ENCODE results near the gene SLAMF1. TPM values are rescaled to one million over a fixed set of nuclear protein-coding genes. Genes with fewer than 3 reads are reported as not detected.
A peak's percentile ranks its signal among the peaks of the same experiment; 100 is the strongest.

Gene SLAMF1
- total RNA-seq, 1 experiment from 2014 or later = 0.30 TPM

GRCh38 chr1:160580221-160580812 lies 66.5 kb downstream of the SLAMF1 start:
- no peak for DNase-seq
- Histone ChIP-seq H3K9me3 (ENCODE audit: low read length) (no peaks in the 10 kb centered on the region), H3K9me2 (replicated peaks; ENCODE audit: insufficient read depth, low read length) (no peaks in the 10 kb centered on the region), H4K20me1 (ENCODE audit: insufficient read depth, low read depth, low read length) (no peaks in the 10 kb centered on the region), H3K4me1 (ENCODE audit: low read length) (peaks cover 51% of the 10 kb centered on the region), H3K4me2 (ENCODE audit: low read depth, low read length, poor library complexity, severe bottlenecking) (peak overlapping the region; percentile 7), H3K27ac (ENCODE audit: low read length) (no peak overlapping the region), H3K27me3 (ENCODE audit: low read length) (no peaks in the 10 kb centered on the region), H3K79me2 (ENCODE audit: low read length) (peaks cover 30% of the 10 kb centered on the region), H3K4me3 (ENCODE audit: low read length) (no peak overlapping the region), H3K36me3 (ENCODE audit: insufficient read depth, low read length) (no peaks in the 10 kb centered on the region), H2AFZ (ENCODE audit: low read length) (peak overlapping the region; percentile 15; the same call in 1 of the 2 replicates), H3K9ac (ENCODE audit: low read length) (no peak overlapping the region)

GRCh38 chr1:160579216-160579701 lies 67.6 kb downstream of the SLAMF1 start, which contains the start of gene CD84:
TSS of gene CD84 (minus strand) at chr1:160579496. CDS start at chr1:160579437, 59 bp downstream.
- peak; percentile 69 for DNase-seq
- Histone ChIP-seq H4K20me1 (ENCODE audit: insufficient read depth, low read depth, low read length) (no peaks in the 10 kb centered on the region), H2AFZ (ENCODE audit: low read length) (peak within 1 kb of the TSS; percentile 38), H3K79me2 (ENCODE audit: low read length) (peaks cover 38% of the 10 kb centered on the region), H3K27me3 (ENCODE audit: low read length) (no peaks in the 10 kb centered on the region), H3K9ac (ENCODE audit: low read length) (peak within 1 kb of the TSS; percentile 72), H3K4me3 (ENCODE audit: low read length) (peak within 1 kb of the TSS; percentile 66), H3K36me3 (ENCODE audit: insufficient read depth, low read length) (no peaks in the 10 kb centered on the region), H3K4me2 (ENCODE audit: low read depth, low read length, poor library complexity, severe bottlenecking) (peak within 1 kb of the TSS; percentile 83), H3K9me3 (ENCODE audit: low read length) (no peaks in the 10 kb centered on the region), H3K9me2 (replicated peaks; ENCODE audit: insufficient read depth, low read length) (no peaks in the 10 kb centered on the region), H3K4me1 (ENCODE audit: low read length) (peaks cover 58% of the 10 kb centered on the region), H3K27ac (ENCODE audit: low read length) (peak within 1 kb of the TSS; percentile 80)

- peak overlapping the region; percentile 83 for H3K4me2 ChIP-seq (ENCODE audit: low read depth, low read length, poor library complexity, severe bottlenecking)
- no peaks in the 10 kb centered on the region for H4K20me1 ChIP-seq (ENCODE audit: insufficient read depth, low read depth, low read length)
- H3K27ac ChIP-seq (ENCODE audit: low read length) = peak overlapping the region; percentile 80
- peak overlapping the region; percentile 72 for H3K9ac ChIP-seq (ENCODE audit: low read length)
- peaks cover 40% of the 10 kb centered on the region for H3K79me2 ChIP-seq (ENCODE audit: low read length)
- DNase-seq = peak; percentile 55
- H2AFZ ChIP-seq (ENCODE audit: low read length) = peak overlapping the region; percentile 38
- H3K27me3 ChIP-seq (ENCODE audit: low read length) = no peaks in the 10 kb centered on the region
- no peaks in the 10 kb centered on the region for H3K9me3 ChIP-seq (ENCODE audit: low read length)
- no peaks in the 10 kb centered on the region for H3K9me2 ChIP-seq (replicated peaks; ENCODE audit: insufficient read depth, low read length)
- H3K4me1 ChIP-seq (ENCODE audit: low read length) = peaks cover 58% of the 10 kb centered on the region
- H3K36me3 ChIP-seq (ENCODE audit: insufficient read depth, low read length) = no peaks in the 10 kb centered on the region
- peak overlapping the region; percentile 66 for H3K4me3 ChIP-seq (ENCODE audit: low read length)
Observed at GRCh38 chr1:160578525-160579191, 68.2 kb downstream of the SLAMF1 start.

- H3K9ac ChIP-seq (ENCODE audit: low read length) = peak overlapping the region; percentile 72
- H2AFZ ChIP-seq (ENCODE audit: low read length) = 0 out of 2 replicates have a peak overlapping the region, but pooled peaks have one; percentile 5
- H3K4me1 ChIP-seq (ENCODE audit: low read length) = peaks cover 58% of the 10 kb centered on the region
- H3K36me3 ChIP-seq (ENCODE audit: insufficient read depth, low read length) = no peaks in the 10 kb centered on the region
- peak overlapping the region; percentile 66 for H3K4me3 ChIP-seq (ENCODE audit: low read length)
- no peaks in the 10 kb centered on the region for H3K9me2 ChIP-seq (replicated peaks; ENCODE audit: insufficient read depth, low read length)
- H3K79me2 ChIP-seq (ENCODE audit: low read length) = peaks cover 44% of the 10 kb centered on the region
- no peaks in the 10 kb centered on the region for H4K20me1 ChIP-seq (ENCODE audit: insufficient read depth, low read depth, low read length)
- peak; percentile 65 for DNase-seq
- peak overlapping the region; percentile 83 for H3K4me2 ChIP-seq (ENCODE audit: low read depth, low read length, poor library complexity, severe bottlenecking)
- H3K9me3 ChIP-seq (ENCODE audit: low read length) = no peaks in the 10 kb centered on the region
- H3K27me3 ChIP-seq (ENCODE audit: low read length) = no peaks in the 10 kb centered on the region
- peak overlapping the region; percentile 80 for H3K27ac ChIP-seq (ENCODE audit: low read length)
Observed at GRCh38 chr1:160578175-160578524, 68.7 kb downstream of the SLAMF1 start.

GRCh38 chr1:160577671-160578070 lies 69.2 kb downstream of the SLAMF1 start:
- Histone ChIP-seq H3K36me3 (ENCODE audit: insufficient read depth, low read length) (no peaks in the 10 kb centered on the region), H3K4me1 (ENCODE audit: low read length) (peaks cover 58% of the 10 kb centered on the region), H3K27ac (ENCODE audit: low read length) (peak overlapping the region; percentile 80), H3K79me2 (ENCODE audit: low read length) (peaks cover 47% of the 10 kb centered on the region), H3K4me3 (ENCODE audit: low read length) (peak overlapping the region; percentile 66), H2AFZ (ENCODE audit: low read length) (no peak overlapping the region), H4K20me1 (ENCODE audit: insufficient read depth, low read depth, low read length) (no peaks in the 10 kb centered on the region), H3K4me2 (ENCODE audit: low read depth, low read length, poor library complexity, severe bottlenecking) (peak overlapping the region; percentile 83), H3K27me3 (ENCODE audit: low read length) (no peaks in the 10 kb centered on the region), H3K9ac (ENCODE audit: low read length) (peak overlapping the region; percentile 72), H3K9me2 (replicated peaks; ENCODE audit: insufficient read depth, low read length) (no peaks in the 10 kb centered on the region), H3K9me3 (ENCODE audit: low read length) (no peaks in the 10 kb centered on the region)
- DNase-seq = no peak

- Histone ChIP-seq H3K27me3 (ENCODE audit: low read length) (no peaks in the 10 kb centered on the region), H2AFZ (ENCODE audit: low read length) (no peak overlapping the region), H3K4me3 (ENCODE audit: low read length) (peak overlapping the region; percentile 66; the same call in 1 of the 2 replicates), H3K9me3 (ENCODE audit: low read length) (no peaks in the 10 kb centered on the region), H3K9ac (ENCODE audit: low read length) (peak overlapping the region; percentile 72), H3K36me3 (ENCODE audit: insufficient read depth, low read length) (no peaks in the 10 kb centered on the region), H3K27ac (ENCODE audit: low read length) (peak overlapping the region; percentile 80), H3K4me2 (ENCODE audit: low read depth, low read length, poor library complexity, severe bottlenecking) (peak overlapping the region; percentile 83), H3K79me2 (ENCODE audit: low read length) (peaks cover 51% of the 10 kb centered on the region), H3K9me2 (replicated peaks; ENCODE audit: insufficient read depth, low read length) (no peaks in the 10 kb centered on the region), H4K20me1 (ENCODE audit: insufficient read depth, low read depth, low read length) (no peaks in the 10 kb centered on the region), H3K4me1 (ENCODE audit: low read length) (peaks cover 58% of the 10 kb centered on the region)
- no peak for DNase-seq
Observed at GRCh38 chr1:160576884-160577283, 70.0 kb downstream of the SLAMF1 start.

GRCh38 chr1:160576390-160576789 lies 70.5 kb downstream of the SLAMF1 start:
- Histone ChIP-seq H3K9me2 (replicated peaks; ENCODE audit: insufficient read depth, low read length) (no peaks in the 10 kb centered on the region), H3K27me3 (ENCODE audit: low read length) (no peaks in the 10 kb centered on the region), H4K20me1 (ENCODE audit: insufficient read depth, low read depth, low read length) (no peaks in the 10 kb centered on the region), H3K27ac (ENCODE audit: low read length) (peak overlapping the region; percentile 80), H3K4me3 (ENCODE audit: low read length) (peak overlapping the region; percentile 7; the same call in 1 of the 2 replicates), H2AFZ (ENCODE audit: low read length) (no peak overlapping the region), H3K4me1 (ENCODE audit: low read length) (peaks cover 58% of the 10 kb centered on the region), H3K9ac (ENCODE audit: low read length) (0 out of 2 replicates have a peak overlapping the region, but pooled peaks have one; percentile 72), H3K79me2 (ENCODE audit: low read length) (peaks cover 51% of the 10 kb centered on the region), H3K4me2 (ENCODE audit: low read depth, low read length, poor library complexity, severe bottlenecking) (peak overlapping the region; percentile 83), H3K9me3 (ENCODE audit: low read length) (no peaks in the 10 kb centered on the region), H3K36me3 (ENCODE audit: insufficient read depth, low read length) (no peaks in the 10 kb centered on the region)
- DNase-seq = no peak

GRCh38 chr1:160575112-160575664 lies 71.7 kb downstream of the SLAMF1 start:
- H2AFZ ChIP-seq (ENCODE audit: low read length) = no peak overlapping the region
- H3K4me1 ChIP-seq (ENCODE audit: low read length) = peaks cover 65% of the 10 kb centered on the region
- no peak for DNase-seq
- H3K9me2 ChIP-seq (replicated peaks; ENCODE audit: insufficient read depth, low read length) = no peaks in the 10 kb centered on the region
- H3K36me3 ChIP-seq (ENCODE audit: insufficient read depth, low read length) = no peaks in the 10 kb centered on the region
- no peaks in the 10 kb centered on the region for H3K27me3 ChIP-seq (ENCODE audit: low read length)
- peak overlapping the region; percentile 80; the same call in 1 of the 2 replicates for H3K27ac ChIP-seq (ENCODE audit: low read length)
- no peaks in the 10 kb centered on the region for H3K9me3 ChIP-seq (ENCODE audit: low read length)
- peak overlapping the region; percentile 29 for H3K4me2 ChIP-seq (ENCODE audit: low read depth, low read length, poor library complexity, severe bottlenecking)
- peaks cover 51% of the 10 kb centered on the region for H3K79me2 ChIP-seq (ENCODE audit: low read length)
- H3K4me3 ChIP-seq (ENCODE audit: low read length) = no peak overlapping the region
- H4K20me1 ChIP-seq (ENCODE audit: insufficient read depth, low read depth, low read length) = no peaks in the 10 kb centered on the region
- H3K9ac ChIP-seq (ENCODE audit: low read length) = peak overlapping the region; percentile 7; the same call in 1 of the 2 replicates
